HG03108 (cell line): ENCODE data around the gene VMP1.

Source experiments
- ATAC-seq: cut with Tn5 transposase; IDR thresholded peaks from one replicate; pipeline ENCODE4 v1.9.1; 2021; ENCODE audit warnings: moderate library complexity; ENCODE audit not compliant: unreplicated experiment

Gene VMP1

DNA sequence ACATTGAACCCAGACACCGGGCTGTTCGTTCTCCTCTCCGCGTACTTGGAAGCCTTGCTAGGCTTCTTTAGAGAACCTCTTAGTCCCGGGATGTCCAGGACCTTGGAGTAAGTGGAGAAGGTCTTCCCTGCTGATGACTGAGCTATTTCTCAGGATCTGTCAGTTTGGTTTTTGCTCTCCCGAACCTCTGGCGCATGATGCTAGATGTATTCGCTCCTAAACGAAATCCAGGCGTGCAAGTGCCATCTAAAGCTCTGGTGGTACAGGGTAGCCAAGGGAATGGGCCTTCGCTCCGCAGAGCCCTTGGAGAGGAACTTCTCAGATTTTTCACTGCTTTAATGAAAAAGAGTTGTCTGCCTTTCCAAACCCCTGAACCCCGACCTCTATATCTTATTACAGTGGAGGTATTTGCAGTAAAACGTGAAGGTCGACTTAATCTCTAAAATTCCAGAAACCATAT, 547 bp downstream of the VMP1 start:
- ATAC-seq = no peak

- no peak for ATAC-seq
Measured at GRCh38 chr17:59711936-59712335, 4.5 kb downstream of the VMP1 start.

- ATAC-seq = no peak
Measured at GRCh38 chr17:59712862-59713261, 5.4 kb downstream of the VMP1 start.

- ATAC-seq = no peak
Measured at GRCh38 chr17:59714255-59714654, 6.8 kb downstream of the VMP1 start.

- ATAC-seq = no peak
Measured at GRCh38 chr17:59716427-59716826, 9.0 kb downstream of the VMP1 start.

DNA sequence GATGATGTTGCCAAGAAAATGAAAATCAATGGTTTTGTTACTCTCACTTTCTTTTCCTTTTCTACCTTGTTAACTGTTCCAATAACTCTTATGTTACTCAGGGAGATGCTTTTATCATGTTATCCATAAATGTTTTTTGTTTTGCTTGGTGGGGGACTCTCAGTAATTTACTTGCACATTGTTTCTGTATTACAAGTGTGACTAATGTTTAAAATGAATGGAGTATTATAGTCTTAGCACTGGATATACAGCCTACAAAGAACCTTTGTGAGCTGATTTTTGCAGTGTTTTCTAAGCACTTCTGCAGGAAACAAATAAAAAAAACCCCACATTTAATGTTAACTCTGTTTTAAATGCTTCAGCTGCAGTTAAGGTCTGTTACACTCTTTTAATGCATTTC, 12.1 kb downstream of the VMP1 start:
- no peak for ATAC-seq

DNA sequence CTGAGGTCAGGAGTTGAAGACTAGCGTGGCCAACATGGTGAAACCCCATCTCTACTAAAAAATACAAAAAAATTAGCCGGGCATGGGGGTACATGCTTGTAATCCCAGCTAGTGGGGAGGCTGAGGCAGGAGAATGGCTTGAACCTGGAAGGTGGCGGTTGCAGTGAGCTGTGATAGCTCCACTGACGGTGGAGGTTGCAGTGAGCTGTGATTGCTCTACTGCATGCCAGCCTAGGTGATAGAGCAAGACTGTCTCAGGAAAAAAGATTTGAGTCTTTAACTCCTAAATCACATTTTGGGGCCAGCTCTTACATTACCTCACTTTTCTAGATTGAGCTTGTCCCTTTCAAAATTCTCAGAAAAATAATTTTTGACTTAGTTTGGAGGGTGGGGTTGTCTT, 15.2 kb downstream of the VMP1 start:
- ATAC-seq = no peak

GRCh38 chr17:59723041-59723440, 15.6 kb downstream of the VMP1 start:
- no peak for ATAC-seq

- ATAC-seq = no peak
Measured at GRCh38 chr17:59723607-59724006, 16.2 kb downstream of the VMP1 start.

- ATAC-seq = no peak
Measured at GRCh38 chr17:59725691-59726090, 18.2 kb downstream of the VMP1 start.

- ATAC-seq = no peak
Measured at GRCh38 chr17:59727817-59728533, 20.5 kb downstream of the VMP1 start.

DNA sequence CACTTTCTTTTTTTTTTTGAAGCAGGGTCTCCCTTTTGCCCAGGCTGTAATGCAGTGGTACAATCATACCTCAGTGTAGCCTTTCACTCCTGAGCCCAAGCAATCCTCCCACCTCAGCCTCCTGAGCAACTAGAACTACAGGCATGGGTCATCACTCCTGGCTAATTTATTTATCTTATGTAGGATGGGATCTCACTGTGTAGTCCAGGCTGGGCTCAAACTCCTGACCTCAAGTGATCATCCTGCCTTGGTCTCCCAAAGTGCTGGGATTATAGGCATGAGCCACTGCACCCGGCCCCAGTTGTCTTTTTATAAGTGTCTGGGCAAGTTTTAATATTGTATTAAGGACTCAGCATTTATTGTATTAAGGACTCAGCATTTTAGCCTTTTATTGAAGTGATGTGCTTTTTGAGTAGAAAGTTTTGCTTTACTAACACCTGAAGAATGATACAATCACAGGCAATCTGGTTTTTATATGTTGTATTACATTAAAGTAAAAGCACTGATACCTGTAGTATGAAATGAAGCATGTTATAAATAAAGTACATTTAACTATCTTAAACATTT, 22.9 kb downstream of the VMP1 start:
- no peak for ATAC-seq

DNA sequence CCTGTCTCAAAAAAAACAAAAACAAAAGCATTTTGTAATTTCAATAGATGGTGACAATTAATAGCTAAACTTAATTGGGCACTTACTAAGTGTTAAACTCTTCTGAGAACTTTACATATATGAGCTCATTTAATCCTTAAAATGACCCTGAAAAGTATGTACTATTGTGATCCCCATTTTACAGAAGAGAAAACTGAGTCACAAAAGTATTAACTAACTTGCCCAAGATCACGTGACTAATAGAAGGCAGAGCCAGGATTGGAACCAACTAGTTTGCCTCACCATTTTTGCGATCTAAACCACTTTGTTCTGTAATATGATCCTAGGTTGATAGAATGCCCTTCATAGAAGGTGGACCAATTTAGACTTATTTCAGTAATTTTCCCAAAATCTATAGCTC, 26.2 kb downstream of the VMP1 start:
- ATAC-seq = no peak

GRCh38 chr17:59734226-59734625, 26.8 kb downstream of the VMP1 start:
- no peak for ATAC-seq

GRCh38 chr17:59737324-59737723, 29.9 kb downstream of the VMP1 start:
- no peak for ATAC-seq

GRCh38 chr17:59743842-59744241, 36.4 kb downstream of the VMP1 start:
- ATAC-seq = no peak

DNA sequence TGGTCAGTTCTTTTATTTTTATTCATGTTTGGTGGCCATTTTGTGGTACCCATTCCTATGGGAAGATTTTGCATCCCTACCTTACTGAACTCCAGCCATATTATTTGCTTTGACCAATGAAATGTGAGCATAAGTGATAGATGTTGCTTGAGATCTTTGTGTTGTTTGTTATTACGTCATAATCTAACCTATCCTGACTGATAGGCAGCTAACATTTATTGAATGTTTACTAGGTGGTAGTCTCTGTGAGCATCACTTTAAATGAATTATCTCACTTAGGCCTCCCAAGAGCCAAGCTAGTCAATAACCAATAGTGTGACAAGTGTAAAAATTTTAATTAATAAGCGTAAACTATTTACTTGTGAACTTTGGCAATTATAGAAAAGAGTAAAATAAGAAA, 37.6 kb downstream of the VMP1 start:
- ATAC-seq = no peak

DNA sequence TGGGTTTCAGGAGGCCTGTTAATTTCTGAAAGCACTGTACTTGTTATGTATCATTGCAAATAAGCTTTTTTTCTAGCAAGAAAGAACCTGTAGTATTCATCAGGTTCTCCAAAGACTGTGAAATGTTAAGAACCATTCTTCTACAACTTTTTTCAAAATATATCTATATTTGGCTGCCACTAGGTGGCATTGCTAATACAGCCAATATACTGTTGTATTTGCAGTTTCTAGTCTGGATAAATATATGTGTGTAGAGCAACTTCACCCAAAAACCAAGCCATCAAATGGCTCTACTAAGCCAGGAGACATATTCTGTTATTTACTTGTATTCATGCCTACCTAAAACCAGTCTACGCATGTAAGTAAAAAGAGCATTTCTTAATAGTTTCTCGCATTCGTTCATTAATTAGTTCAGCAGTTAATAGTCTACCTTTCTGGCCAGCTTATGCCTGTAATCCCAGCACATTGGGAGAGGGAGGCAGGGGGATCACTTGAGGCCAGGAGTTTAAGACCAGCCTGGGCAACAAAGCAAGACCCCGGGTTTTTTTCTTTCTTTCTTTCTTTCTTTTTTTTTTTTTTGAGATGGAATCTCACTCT, 39.5 kb downstream of the VMP1 start:
- no peak for ATAC-seq

- no peak for ATAC-seq
Measured at GRCh38 chr17:59748591-59748990, 41.1 kb downstream of the VMP1 start.

GRCh38 chr17:59751955-59752413, 44.5 kb downstream of the VMP1 start:
- no peak for ATAC-seq

DNA sequence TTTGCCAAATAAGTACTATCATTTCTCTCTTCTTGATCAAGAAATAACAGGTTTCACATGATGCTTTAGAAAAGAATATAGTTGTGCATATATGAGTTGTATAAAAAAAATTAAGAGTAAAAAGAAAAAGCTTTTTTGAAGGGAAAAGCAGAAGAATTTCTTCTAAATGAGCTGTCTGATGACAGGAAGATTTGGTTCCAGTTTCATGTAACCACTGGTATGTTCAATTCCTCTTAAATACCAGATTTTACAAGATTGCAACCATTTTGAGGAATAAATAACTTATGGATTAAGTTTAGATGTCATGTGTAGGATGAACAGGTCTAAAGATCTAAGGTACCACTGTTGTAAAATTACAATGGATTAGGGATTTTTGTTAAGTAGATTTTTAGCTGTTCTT, 45.0 kb downstream of the VMP1 start:
- no peak for ATAC-seq

- no peak for ATAC-seq
Measured at GRCh38 chr17:59752922-59753321, 45.5 kb downstream of the VMP1 start.
